Psoas muscle (tissue), 8 donors: ENCODE measurements around the gene DHRS7C. TPM values are rescaled to one million over a fixed set of nuclear protein-coding genes. Genes with fewer than 3 reads are reported as not detected.

Experiments used
- ATAC-seq, 4 donors: fragments of 200-7000 bp; cut with Tn5 transposase; one replicate each; pipeline ENCODE4 v1.9.1; 2020; ENCODE audit warnings: moderate library complexity in 3 of 4, mild to moderate bottlenecking in 2 of 4
- DNase-seq, 2 donors: peaks; one replicate each; pipeline ENCODE4 v3.0.0-alpha.2; 2020
- H3K27ac ChIP-seq: fragments of 200-600 bp; one replicate; pipeline ENCODE4 v1.8.0; 2022
- H3K27me3 ChIP-seq, 3 donors: fragments of 200-600 bp in 1 of 3; one replicate each; pipeline versions ENCODE4 v1.6.1 to v1.8.0; 2013 to 2022; ENCODE audit warnings: low read length in 2 of 3, mild to moderate bottlenecking in 2 of 3, moderate library complexity in 1 of 3; ENCODE audit not compliant: insufficient read depth in 3 of 3
- H3K36me3 ChIP-seq, 2 donors: fragments of 200-600 bp in 1 of 2; one replicate each; pipeline versions ENCODE4 v1.6.1 to v1.8.0; 2013 to 2022; ENCODE audit warnings: low read depth in 1 of 2, mild to moderate bottlenecking in 1 of 2, moderate library complexity in 1 of 2; ENCODE audit not compliant: insufficient read depth in 1 of 2
- H3K4me1 ChIP-seq: fragments of 200-600 bp; one replicate; pipeline ENCODE4 v1.8.0; 2022
- H3K4me3 ChIP-seq: fragments of 200-600 bp; one replicate; pipeline ENCODE4 v1.8.0; 2022; ENCODE audit warnings: mild to moderate bottlenecking
- H3K9me3 ChIP-seq: fragments of 200-600 bp; one replicate; pipeline ENCODE4 v1.8.0; 2022
- CTCF ChIP-seq: fragments of 200-600 bp; IDR thresholded peaks from one replicate; pipeline ENCODE4 v1.8.0; 2022; ENCODE audit warnings: antibody characterized with exemption
- WGBS, 3 donors: extraction: QIAGEN DNeasy Blood & Tissue Kit; methylation state at CpG; one replicate each; pipeline versions ENCODE4 v1.1.6 to v1.1.7; 2013; 5-methylcytosine and 5-hydroxymethylcytosine counted together
- intact Hi-C, 2 donors: fragments of 100-400 bp; cut with DNase I; formaldehyde crosslinking; loops; one replicate each; pipeline versions ENCODE4 v1.11.0 to v1.14.2; 2022
- polyA plus RNA-seq, 3 donors: library from polyadenylated mRNA; stranded (reverse); fragments of 200-250 nt; gene quantifications; one replicate each; pipeline ENCODE4 v1.2.3, GENCODE V29; 2013
- total RNA-seq, 4 donors: library from RNA; stranded (reverse); fragmentation: NEBNext Ultra II Directional in 2 of 4; extraction: Animal tissue kit (Norgen Biotek cat#: 25700) in 2 of 4; gene quantifications; one replicate each; pipeline versions ENCODE4 v1.2.1 to v1.2.4, GENCODE V29; 2021 to 2023
- donor health status: healthy with polysubstance abuse.
- donor health status: DM: no; HTN: no; CAD: no; lungs with moderate emphysema.
- donor health status: Bipolar disorder and iron deficiency.
- donor health status: healthy.
- donor health status: DM: yes; HTN: yes; CAD: no.
- donor health status: DM: no; HTN: no; CAD: no.
- donor health status: DM: no; HTN: no; CAD: no.
- donor health status: DM: yes; HTN: yes; CAD: no.

Gene DHRS7C
- total and polyA plus RNA-seq, 7 donors: 26.9 to 112 (median 41.8) TPM

- Histone ChIP-seq H3K36me3 (no peaks in the 10 kb centered on the region), H3K27me3 (no peaks in the 10 kb centered on the region), H3K4me3 (no peak overlapping the region), H3K27ac (no peak overlapping the region), H3K9me3 (no peaks in the 10 kb centered on the region), H3K4me1 (no peaks in the 10 kb centered on the region)
- 79 to 85% (median 80%) methylated on average over 8 of the region's 8 CpGs for WGBS, 3 donors
- DNase-seq: no peak
- ATAC-seq: no peak
- TF ChIP-seq CTCF: no peak
- intact Hi-C loops: loop anchor here in 1 of 2 donors (5.0 kb wide), 1 partner anchor 32 kb away; no protein-coding TSS in a partner anchor
Observed at GRCh38 chr17:9824797-9825338, 33.5 kb upstream of the DHRS7C start.

- Histone ChIP-seq H3K9me3 (no peaks in the 10 kb centered on the region), H3K27ac (no peak overlapping the region), H3K27me3 (no peaks in the 10 kb centered on the region), H3K4me3 (no peak overlapping the region), H3K4me1 (no peaks in the 10 kb centered on the region), H3K36me3 (no peaks in the 10 kb centered on the region)
- WGBS, 3 donors: 53 to 61% (median 55%) methylated on average over 4 of the region's 4 CpGs
- DNase-seq (no peak), ATAC-seq (no peak)
- intact Hi-C loops: loop anchor here in 1 of 2 donors (5.0 kb wide), 1 partner anchor 33 kb away; no protein-coding TSS in a partner anchor
- no peak for TF ChIP-seq CTCF
Observed at GRCh38 chr17:9824094-9824493, 32.7 kb upstream of the DHRS7C start.

GRCh38 chr17:9821921-9822320 lies 30.5 kb upstream of the DHRS7C start, which contains the start of gene GSG1L2:
Gene GSG1L2 (minus strand): TSS chr17:9822079. CDS start chr17:9822071, 8 bp downstream.
- TF ChIP-seq CTCF: no peak
- intact Hi-C loops: loop anchor here in 1 of 2 donors (5.0 kb wide), 1 partner anchor 35 kb away; no protein-coding TSS in a partner anchor
- no peaks in the 10 kb centered on the region for H3K9me3 ChIP-seq
- DNase-seq (no peak), ATAC-seq (no peak)
- no peak within 1 kb of the TSS for H3K4me3 ChIP-seq
- no peak within 1 kb of the TSS for H3K27ac ChIP-seq
- no peaks in the 10 kb centered on the region for H3K36me3 ChIP-seq
- no peaks in the 10 kb centered on the region for H3K4me1 ChIP-seq
- H3K27me3 ChIP-seq: no peaks in the 10 kb centered on the region
- 51 to 63% (median 63%) methylated on average over 14 to 15 of the region's 15 CpGs for WGBS, 3 donors

- Histone ChIP-seq H3K27ac (no peak overlapping the region), H3K4me1 (no peaks in the 10 kb centered on the region), H3K4me3 (no peak overlapping the region), H3K36me3 (no peaks in the 10 kb centered on the region), H3K27me3 (no peaks in the 10 kb centered on the region), H3K9me3 (no peaks in the 10 kb centered on the region)
- ATAC-seq: no peak
- intact Hi-C loops: loop anchor here in 1 of 2 donors (5.0 kb wide), 1 partner anchor 37 kb away; no protein-coding TSS in a partner anchor
- DNase-seq: no peak
- TF ChIP-seq CTCF: no peak
- WGBS, 3 donors: 70 to 90% (median 88%) methylated on average over 3 of the region's 3 CpGs
Observed at GRCh38 chr17:9820448-9820847, 29.1 kb upstream of the DHRS7C start.

- Histone ChIP-seq H3K36me3 (no peaks in the 10 kb centered on the region), H3K9me3 (no peaks in the 10 kb centered on the region), H3K4me1 (peaks cover 3% of the 10 kb centered on the region), H3K27me3 (no peaks in the 10 kb centered on the region), H3K4me3 (no peak overlapping the region), H3K27ac (no peak overlapping the region)
- ATAC-seq (no peak), DNase-seq (no peak)
- WGBS, 3 donors: 73 to 78% (median 77%) methylated on average over 4 of the region's 4 CpGs
- intact Hi-C loops: no loop called here
- no peak for TF ChIP-seq CTCF
Observed at GRCh38 chr17:9818760-9819159, 27.4 kb upstream of the DHRS7C start.
